Measurements from ENCODE around the gene MYO9A.

DNA sequence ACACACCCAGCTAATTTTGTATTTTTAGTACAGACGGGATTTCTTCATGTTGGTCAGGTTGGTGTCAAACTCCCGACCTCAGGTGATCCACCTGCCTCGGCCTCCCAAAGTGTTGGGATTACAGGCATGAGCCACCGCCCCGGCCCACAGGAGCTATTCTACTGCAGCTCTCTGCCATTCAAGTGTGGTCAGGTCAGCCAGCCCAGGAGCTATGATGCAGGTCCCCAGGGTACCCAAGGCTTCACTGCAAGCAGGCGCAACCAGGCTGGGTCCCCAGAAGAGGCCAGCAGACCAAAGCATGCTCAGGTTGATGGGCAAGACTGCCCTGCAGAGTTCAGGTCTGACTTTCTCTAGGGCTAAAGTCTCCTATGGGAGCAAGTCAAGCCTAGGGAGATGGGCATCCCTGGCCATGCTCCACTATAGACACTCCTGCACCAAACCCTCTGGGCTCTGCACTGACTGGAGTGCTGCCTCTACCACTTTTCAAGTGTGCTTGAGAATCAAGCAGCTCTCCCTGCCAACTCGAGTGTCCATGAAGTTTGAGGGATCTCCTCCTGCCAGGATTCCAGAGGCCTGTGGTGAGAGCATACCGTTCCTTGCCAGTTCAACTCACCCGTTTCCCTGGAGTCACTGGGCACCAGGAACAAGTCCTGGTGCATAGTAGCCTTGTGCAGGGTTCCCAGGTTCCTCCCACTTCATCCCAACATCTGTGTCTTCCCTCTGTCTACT lies 30.9 kb downstream of the MYO9A start:
- TF ChIP-seq, protein P1, sequence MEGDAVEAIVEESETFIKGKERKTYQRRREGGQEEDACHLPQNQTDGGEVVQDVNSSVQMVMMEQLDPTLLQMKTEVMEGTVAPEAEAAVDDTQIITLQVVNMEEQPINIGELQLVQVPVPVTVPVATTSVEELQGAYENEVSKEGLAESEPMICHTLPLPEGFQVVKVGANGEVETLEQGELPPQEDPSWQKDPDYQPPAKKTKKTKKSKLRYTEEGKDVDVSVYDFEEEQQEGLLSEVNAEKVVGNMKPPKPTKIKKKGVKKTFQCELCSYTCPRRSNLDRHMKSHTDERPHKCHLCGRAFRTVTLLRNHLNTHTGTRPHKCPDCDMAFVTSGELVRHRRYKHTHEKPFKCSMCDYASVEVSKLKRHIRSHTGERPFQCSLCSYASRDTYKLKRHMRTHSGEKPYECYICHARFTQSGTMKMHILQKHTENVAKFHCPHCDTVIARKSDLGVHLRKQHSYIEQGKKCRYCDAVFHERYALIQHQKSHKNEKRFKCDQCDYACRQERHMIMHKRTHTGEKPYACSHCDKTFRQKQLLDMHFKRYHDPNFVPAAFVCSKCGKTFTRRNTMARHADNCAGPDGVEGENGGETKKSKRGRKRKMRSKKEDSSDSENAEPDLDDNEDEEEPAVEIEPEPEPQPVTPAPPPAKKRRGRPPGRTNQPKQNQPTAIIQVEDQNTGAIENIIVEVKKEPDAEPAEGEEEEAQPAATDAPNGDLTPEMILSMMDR (IDR thresholded peaks at IDR 0.05): no peak
- no peak for TF ChIP-seq POLR2A (IDR thresholded peaks at IDR 0.05)
